ENCODE results near the gene PRKCA. TPM values are rescaled to one million over a fixed set of nuclear protein-coding genes. Genes with fewer than 3 reads are reported as not detected.

PRKCA gene
- total and polyA plus RNA-seq, 5 experiments from 2014 or later: 1.3 to 97.3 (median 5.8) TPM

- Mint-ChIP-seq H3K27ac (peak overlapping the region in 6 of 10 donors; percentile 32 to 86 (median 50)), H3K9me3 (no peaks in the 10 kb centered on the region), H3K36me3 (peaks cover 0 to 31% (median 8%) of the 10 kb centered on the region in 3 donors)
These were observed 188.8 kb downstream of the PRKCA start for GRCh38 chr17:66491213-66491612.

GRCh38 chr17:66491665-66492064 lies 189.3 kb downstream of the PRKCA start:
- DNase-seq (no peak), ATAC-seq (no peak)
- Mint-ChIP-seq H3K4me1 (peaks cover 47 to 84% (median 68%) of the 10 kb centered on the region in 4 donors), H3K36me3 (peaks cover 0 to 33% (median 7%) of the 10 kb centered on the region in 3 donors), H3K4me3 (peak overlapping the region in 5 of 10 donors; percentile 16 to 43 (median 27)), H3K27me3 (no peaks in the 10 kb centered on the region), H3K9me3 (no peaks in the 10 kb centered on the region), H3K27ac (peak overlapping the region in 5 of 10 donors; percentile 36 to 86 (median 57))
- POLR2A ChIA-PET: no interaction called here

More at GRCh38 chr17:66491213-66491612, 188.8 kb downstream of the PRKCA start:
- POLR2A ChIA-PET: no interaction called here
- Mint-ChIP-seq H3K27me3 (no peaks in the 10 kb centered on the region), H3K4me3 (peak overlapping the region in 6 of 10 donors; percentile 6 to 43 (median 26)), H3K4me1 (peaks cover 50 to 88% (median 71%) of the 10 kb centered on the region in 4 donors)
- peak in 1 of 2 donors; percentile 67 for ATAC-seq
- peak in 4 of 10 donors; percentile 5 to 27 (median 14) for DNase-seq

- H3K4me3 Mint-ChIP-seq: peak overlapping the region in 3 of 10 donors; percentile 4 to 29 (median 5)
- no peak for DNase-seq
- POLR2A ChIA-PET: no interaction called here
- no peak for ATAC-seq
- H3K36me3 Mint-ChIP-seq: peaks cover 0 to 35% (median 8%) of the 10 kb centered on the region in 3 donors
- peak overlapping the region in 8 of 10 donors; percentile 0 to 86 (median 52) for H3K27ac Mint-ChIP-seq
- H3K9me3 Mint-ChIP-seq: no peaks in the 10 kb centered on the region
- H3K4me1 Mint-ChIP-seq: peaks cover 45 to 82% (median 65%) of the 10 kb centered on the region in 4 donors
- H3K27me3 Mint-ChIP-seq: no peaks in the 10 kb centered on the region
These were observed 189.7 kb downstream of the PRKCA start for GRCh38 chr17:66492080-66492479.

GRCh38 chr17:66492561-66493005 lies 190.2 kb downstream of the PRKCA start:
- peak overlapping the region in 2 of 10 donors; percentile 5 to 29 for H3K4me3 Mint-ChIP-seq
- peak overlapping the region in 7 of 10 donors; percentile 16 to 86 (median 45) for H3K27ac Mint-ChIP-seq
- H3K27me3 Mint-ChIP-seq: no peaks in the 10 kb centered on the region
- POLR2A ChIA-PET: no interaction called here
- ATAC-seq: no peak
- peaks cover 40 to 81% (median 62%) of the 10 kb centered on the region in 4 donors for H3K4me1 Mint-ChIP-seq
- H3K36me3 Mint-ChIP-seq: peaks cover 0 to 38% (median 10%) of the 10 kb centered on the region in 3 donors
- H3K9me3 Mint-ChIP-seq: no peaks in the 10 kb centered on the region
- no peak for DNase-seq

- DNase-seq (no peak), ATAC-seq (no peak)
- POLR2A ChIA-PET: no interaction called here
- no peaks in the 10 kb centered on the region for H3K27me3 Mint-ChIP-seq
- peaks cover 0 to 44% (median 15%) of the 10 kb centered on the region in 3 donors for H3K36me3 Mint-ChIP-seq
- H3K4me3 Mint-ChIP-seq: peak overlapping the region in 7 of 10 donors; percentile 8 to 67 (median 26)
- H3K27ac Mint-ChIP-seq: peak overlapping the region in 9 of 10 donors; percentile 5 to 82 (median 69)
- peaks cover 40 to 79% (median 64%) of the 10 kb centered on the region in 4 donors for H3K4me1 Mint-ChIP-seq
- no peaks in the 10 kb centered on the region for H3K9me3 Mint-ChIP-seq
These were observed 191.0 kb downstream of the PRKCA start for GRCh38 chr17:66493283-66494019.

GRCh38 chr17:66494023-66494803 lies 191.8 kb downstream of the PRKCA start:
- DNase-seq (peak in 2 of 10 donors; percentile 8 to 9), ATAC-seq (peak; percentile 58 to 60)
- Mint-ChIP-seq H3K36me3 (peaks cover 0 to 51% (median 17%) of the 10 kb centered on the region in 3 donors), H3K9me3 (no peaks in the 10 kb centered on the region), H3K4me1 (peaks cover 40 to 83% (median 67%) of the 10 kb centered on the region in 4 donors), H3K27ac (peak overlapping the region; percentile 3 to 82 (median 69)), H3K27me3 (no peaks in the 10 kb centered on the region), H3K4me3 (peak overlapping the region in 7 of 10 donors; percentile 8 to 67 (median 26))
- POLR2A ChIA-PET: interaction anchor here (0.7 kb wide), 1 partner anchor 18 kb away, joined by 5 read pairs; no protein-coding TSS in a partner anchor

GRCh38 chr17:66495035-66495434 lies 192.6 kb downstream of the PRKCA start:
- ATAC-seq (no peak), DNase-seq (no peak)
- Mint-ChIP-seq H3K4me1 (peaks cover 39 to 83% (median 68%) of the 10 kb centered on the region in 4 donors), H3K36me3 (peaks cover 0 to 56% (median 17%) of the 10 kb centered on the region in 3 donors), H3K4me3 (no peak overlapping the region), H3K27me3 (no peaks in the 10 kb centered on the region), H3K9me3 (no peaks in the 10 kb centered on the region), H3K27ac (peak overlapping the region in 4 of 10 donors; percentile 7 to 79 (median 50))
- POLR2A ChIA-PET: interaction anchor here (0.7 kb wide), 2 partner anchors 17 to 158 kb away, joined by 3 to 5 read pairs; no protein-coding TSS in a partner anchor

- DNase-seq (no peak), ATAC-seq (no peak)
- no peaks in the 10 kb centered on the region for H3K27me3 Mint-ChIP-seq
- POLR2A ChIA-PET: no interaction called here
- no peak overlapping the region for H3K4me3 Mint-ChIP-seq
- H3K4me1 Mint-ChIP-seq: peaks cover 43 to 81% (median 69%) of the 10 kb centered on the region in 4 donors
- peaks cover 0 to 58% (median 17%) of the 10 kb centered on the region in 3 donors for H3K36me3 Mint-ChIP-seq
- no peak overlapping the region for H3K27ac Mint-ChIP-seq
- no peaks in the 10 kb centered on the region for H3K9me3 Mint-ChIP-seq
These were observed 193.9 kb downstream of the PRKCA start for GRCh38 chr17:66496306-66496705.

- Mint-ChIP-seq H3K27me3 (no peaks in the 10 kb centered on the region), H3K36me3 (peaks cover 0 to 66% (median 17%) of the 10 kb centered on the region in 3 donors), H3K27ac (peak overlapping the region in 2 of 10 donors; percentile 60 to 71), H3K9me3 (no peaks in the 10 kb centered on the region), H3K4me1 (peaks cover 37 to 72% (median 54%) of the 10 kb centered on the region in 4 donors), H3K4me3 (no peak overlapping the region)
- ATAC-seq (no peak), DNase-seq (no peak)
- POLR2A ChIA-PET: no interaction called here
These were observed 196.2 kb downstream of the PRKCA start for GRCh38 chr17:66498580-66498979.

- Mint-ChIP-seq H3K4me1 (peaks cover 31 to 76% (median 64%) of the 10 kb centered on the region in 4 donors), H3K27me3 (no peaks in the 10 kb centered on the region)
- no peak for DNase-seq
These were observed 204.2 kb downstream of the PRKCA start for GRCh38 chr17:66506641-66507040.

GRCh38 chr17:66507103-66507923 lies 204.9 kb downstream of the PRKCA start:
- H3K36me3 Mint-ChIP-seq: peaks cover 0 to 25% (median 6%) of the 10 kb centered on the region in 3 donors
- no peaks in the 10 kb centered on the region for H3K9me3 Mint-ChIP-seq
- peak overlapping the region in 2 of 10 donors; percentile 2 to 87 for H3K27ac Mint-ChIP-seq
- H3K27me3 Mint-ChIP-seq: no peaks in the 10 kb centered on the region
- no peak for DNase-seq
- POLR2A ChIA-PET: no interaction called here
- peaks cover 32 to 75% (median 68%) of the 10 kb centered on the region in 4 donors for H3K4me1 Mint-ChIP-seq
- ATAC-seq: no peak
- peak overlapping the region in 2 of 10 donors; percentile 17 to 41 for H3K4me3 Mint-ChIP-seq

More at GRCh38 chr17:66506641-66507040, 204.2 kb downstream of the PRKCA start:
- Mint-ChIP-seq H3K4me3 (no peak overlapping the region), H3K27ac (peak overlapping the region in 2 of 10 donors; percentile 2 to 6), H3K36me3 (peaks cover 0 to 26% (median 6%) of the 10 kb centered on the region in 3 donors), H3K9me3 (no peaks in the 10 kb centered on the region)
- no peak for ATAC-seq
- POLR2A ChIA-PET: no interaction called here
